Measurements from ENCODE around the gene KRT73. TPM values are rescaled to one million over a fixed set of nuclear protein-coding genes. Genes with fewer than 3 reads are reported as not detected.
A peak's percentile ranks its signal among the peaks of the same experiment; 100 is the strongest.

Gene KRT73
- total RNA-seq, 1 donor from 2014 or later: not detected

DNA sequence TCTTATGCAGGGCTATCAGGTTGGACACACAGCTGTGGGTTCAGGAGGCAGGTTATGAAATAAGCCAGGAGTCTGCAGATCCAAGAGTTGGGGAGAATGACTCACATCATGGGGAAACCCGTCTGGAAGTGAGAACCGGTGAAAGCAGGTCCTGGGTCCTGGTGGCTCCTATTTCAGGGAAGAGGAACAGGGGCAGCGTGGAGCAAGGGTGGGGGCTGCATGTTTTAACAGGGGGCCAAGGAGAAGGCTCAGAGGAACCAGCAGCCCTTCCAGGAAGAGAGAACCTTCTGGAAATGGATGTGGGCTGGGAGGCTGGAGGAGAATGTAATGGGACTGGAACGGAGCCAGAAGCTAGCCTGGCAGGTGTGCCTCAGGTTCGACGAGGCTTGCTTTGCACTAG, 36.9 kb downstream of the KRT73 start:
- Mint-ChIP-seq H3K9me3 (no peaks in the 10 kb centered on the region), H3K27me3 (ENCODE audit: low read depth) (no peaks in the 10 kb centered on the region), H3K27ac (no peak overlapping the region), H3K36me3 (no peaks in the 10 kb centered on the region), H3K4me3 (no peak overlapping the region), H3K4me1 (peaks cover 16% of the 10 kb centered on the region)
- no peak for DNase-seq (ENCODE audit: low spot score in 2 of 2, unreplicated experiment in 2 of 2)
- TF ChIP-seq, protein P1, sequence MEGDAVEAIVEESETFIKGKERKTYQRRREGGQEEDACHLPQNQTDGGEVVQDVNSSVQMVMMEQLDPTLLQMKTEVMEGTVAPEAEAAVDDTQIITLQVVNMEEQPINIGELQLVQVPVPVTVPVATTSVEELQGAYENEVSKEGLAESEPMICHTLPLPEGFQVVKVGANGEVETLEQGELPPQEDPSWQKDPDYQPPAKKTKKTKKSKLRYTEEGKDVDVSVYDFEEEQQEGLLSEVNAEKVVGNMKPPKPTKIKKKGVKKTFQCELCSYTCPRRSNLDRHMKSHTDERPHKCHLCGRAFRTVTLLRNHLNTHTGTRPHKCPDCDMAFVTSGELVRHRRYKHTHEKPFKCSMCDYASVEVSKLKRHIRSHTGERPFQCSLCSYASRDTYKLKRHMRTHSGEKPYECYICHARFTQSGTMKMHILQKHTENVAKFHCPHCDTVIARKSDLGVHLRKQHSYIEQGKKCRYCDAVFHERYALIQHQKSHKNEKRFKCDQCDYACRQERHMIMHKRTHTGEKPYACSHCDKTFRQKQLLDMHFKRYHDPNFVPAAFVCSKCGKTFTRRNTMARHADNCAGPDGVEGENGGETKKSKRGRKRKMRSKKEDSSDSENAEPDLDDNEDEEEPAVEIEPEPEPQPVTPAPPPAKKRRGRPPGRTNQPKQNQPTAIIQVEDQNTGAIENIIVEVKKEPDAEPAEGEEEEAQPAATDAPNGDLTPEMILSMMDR (IDR thresholded peaks at IDR 0.05; ENCODE audit: unreplicated experiment): no peak

DNA sequence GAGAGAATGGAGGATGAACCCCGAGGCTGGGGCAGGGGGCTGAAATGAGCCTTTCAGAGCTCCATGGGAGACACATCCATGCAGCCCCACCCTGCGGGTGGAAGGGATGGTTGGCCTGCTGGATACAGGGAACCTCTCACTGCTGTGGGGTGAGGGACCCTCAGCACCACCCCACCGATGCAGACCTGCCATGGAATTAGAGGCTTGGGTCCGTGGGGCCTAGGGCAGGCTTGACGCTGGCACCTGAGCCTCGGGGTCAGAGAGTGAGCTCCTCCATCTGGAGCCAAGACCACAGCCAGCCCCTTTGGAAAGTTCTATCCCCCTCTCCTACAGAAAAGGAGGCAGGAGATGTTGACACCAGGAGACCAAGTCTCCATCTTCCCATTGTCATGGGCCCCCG, 37.3 kb downstream of the KRT73 start:
- Mint-ChIP-seq H3K4me3 (no peak overlapping the region), H3K27ac (no peak overlapping the region), H3K9me3 (no peaks in the 10 kb centered on the region), H3K36me3 (no peaks in the 10 kb centered on the region), H3K27me3 (ENCODE audit: low read depth) (no peaks in the 10 kb centered on the region), H3K4me1 (peaks cover 16% of the 10 kb centered on the region)
- TF ChIP-seq, protein P1 (IDR thresholded peaks at IDR 0.05; ENCODE audit: unreplicated experiment): no peak
- no peak for DNase-seq (ENCODE audit: low spot score in 2 of 2, unreplicated experiment in 2 of 2)

DNA sequence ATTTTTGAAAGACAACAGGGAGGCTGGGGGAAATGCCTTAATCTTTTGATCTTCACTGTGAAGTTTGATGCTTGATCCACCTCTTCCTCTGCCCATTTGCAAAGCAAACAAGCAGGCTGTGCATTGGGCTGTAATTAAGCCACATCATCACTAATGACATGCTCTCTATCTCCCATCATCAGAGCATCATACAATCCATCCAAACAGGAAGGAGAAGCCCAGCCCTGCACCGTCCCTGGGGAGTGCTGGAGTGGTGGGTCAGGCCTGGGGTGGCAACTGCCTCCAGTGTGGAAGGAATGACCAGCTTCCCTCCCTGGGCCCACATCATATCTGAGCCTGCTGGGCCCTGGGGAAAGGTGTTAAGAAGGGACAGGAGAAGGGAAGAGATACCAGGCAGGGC, 37.9 kb downstream of the KRT73 start:
- H3K36me3 Mint-ChIP-seq: no peaks in the 10 kb centered on the region
- peak overlapping the region; percentile 66 for H3K27ac Mint-ChIP-seq

DNA sequence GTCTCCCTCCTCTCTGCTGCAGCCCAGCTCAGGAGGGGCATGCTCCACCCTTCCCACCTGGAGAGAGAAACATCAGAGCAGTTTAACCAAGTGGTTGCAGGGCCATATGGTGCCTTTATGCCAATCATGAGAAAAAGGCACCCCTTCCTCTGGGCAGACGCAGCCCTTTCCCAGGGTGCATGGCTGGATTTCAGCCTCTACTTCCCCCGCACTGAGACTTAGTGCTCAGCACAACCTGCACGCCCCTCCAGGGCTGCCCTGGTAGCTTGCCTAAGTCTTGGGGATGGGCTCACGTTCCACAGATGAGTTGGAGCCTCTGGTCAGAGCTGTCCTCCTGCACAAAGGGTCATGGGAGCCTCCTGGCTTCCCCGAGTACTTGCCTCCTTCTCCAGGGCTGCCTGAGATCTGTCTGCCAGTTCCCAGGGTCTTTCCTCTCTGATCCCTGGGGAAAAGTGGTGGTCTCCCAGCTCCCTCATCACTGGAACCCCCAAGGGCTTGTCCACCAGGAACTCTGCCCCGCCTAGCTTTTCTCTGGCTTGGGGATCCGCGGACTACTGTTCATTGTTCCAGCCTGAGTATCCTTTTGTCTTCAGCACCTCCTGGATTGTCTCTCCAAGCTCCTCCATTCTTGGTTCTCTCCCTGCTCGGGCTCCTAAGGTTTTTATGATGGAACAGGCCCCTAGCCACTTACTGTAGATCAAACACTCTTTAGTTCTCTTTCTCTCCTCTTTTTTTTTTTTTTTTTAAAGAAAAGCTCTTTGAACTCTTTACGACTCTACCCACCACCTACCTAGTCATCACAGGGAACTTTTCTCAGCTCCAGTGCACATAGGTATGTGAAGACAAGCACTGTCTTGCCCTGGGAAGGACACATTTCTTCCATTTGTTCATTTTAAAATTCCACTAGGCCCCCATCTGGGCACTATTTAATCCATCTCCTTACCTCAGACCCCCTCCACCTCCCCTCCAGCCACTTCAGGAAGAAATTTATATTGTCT, 38.6 kb downstream of the KRT73 start:
- no peaks in the 10 kb centered on the region for H3K27me3 Mint-ChIP-seq (ENCODE audit: low read depth)
- peaks cover 16% of the 10 kb centered on the region for H3K4me1 Mint-ChIP-seq
- TF ChIP-seq, protein P1 (IDR thresholded peaks at IDR 0.05; ENCODE audit: unreplicated experiment): no peak
- H3K27ac Mint-ChIP-seq: peak overlapping the region; percentile 66
- no peaks in the 10 kb centered on the region for H3K9me3 Mint-ChIP-seq
- H3K4me3 Mint-ChIP-seq: no peak overlapping the region
- DNase-seq (ENCODE audit: low spot score in 2 of 2, unreplicated experiment in 2 of 2): no peak
- no peaks in the 10 kb centered on the region for H3K36me3 Mint-ChIP-seq

More for the DNA sequence above, 37.9 kb downstream of the KRT73 start:
- H3K27me3 Mint-ChIP-seq (ENCODE audit: low read depth): no peaks in the 10 kb centered on the region
- DNase-seq (ENCODE audit: low spot score in 2 of 2, unreplicated experiment in 2 of 2): no peak
- no peaks in the 10 kb centered on the region for H3K9me3 Mint-ChIP-seq
- TF ChIP-seq, protein P1 (IDR thresholded peaks at IDR 0.05; ENCODE audit: unreplicated experiment): no peak
- peaks cover 16% of the 10 kb centered on the region for H3K4me1 Mint-ChIP-seq
- H3K4me3 Mint-ChIP-seq: no peak overlapping the region

DNA sequence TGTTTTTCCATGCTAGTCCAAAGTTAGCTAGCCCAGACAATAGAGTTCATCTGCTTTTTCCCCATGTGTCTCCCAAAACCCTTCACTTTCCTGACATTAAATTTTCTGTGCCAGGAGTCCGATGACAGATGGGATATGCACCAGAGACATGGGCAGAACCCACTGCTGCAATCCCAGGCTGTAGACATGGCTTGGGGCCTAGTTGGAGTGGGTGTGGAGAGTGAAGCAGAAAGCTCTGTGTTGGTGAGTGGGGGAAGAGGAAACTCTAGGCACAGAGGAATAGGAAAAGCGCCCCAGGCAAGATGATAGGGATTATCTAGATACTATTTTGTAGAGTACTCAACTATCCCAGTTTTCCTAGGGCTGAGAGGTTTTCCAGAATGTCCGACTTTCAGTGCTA, 39.9 kb downstream of the KRT73 start:
- Mint-ChIP-seq H3K4me1 (peaks cover 16% of the 10 kb centered on the region), H3K9me3 (no peaks in the 10 kb centered on the region), H3K36me3 (no peaks in the 10 kb centered on the region), H3K27ac (no peak overlapping the region), H3K4me3 (no peak overlapping the region), H3K27me3 (ENCODE audit: low read depth) (no peaks in the 10 kb centered on the region)
- TF ChIP-seq, protein P1 (IDR thresholded peaks at IDR 0.05; ENCODE audit: unreplicated experiment): no peak
- no peak for DNase-seq (ENCODE audit: low spot score in 2 of 2, unreplicated experiment in 2 of 2)

Data from mesothelial cell of epicardium (in vitro differentiated cells).